Activated T-helper 1 cell treated with anti-CD3 and anti-CD28 coated beads, Interleukin-12 subunit alpha, Interleukin-12 subunit beta, Interleukin-2, Interleukin-4 antibody, amounts not matched to agents 30 ng/mL and 10 ng/mL and 1 ng/mL, durations not matched to agents 14 hours and 24 hours and 36 hours (primary cell): Measurements from ENCODE around the gene FBXO17. TPM values are rescaled to one million over a fixed set of nuclear protein-coding genes. Genes with fewer than 3 reads are reported as not detected.

ENCODE experiments used
- DNase-seq: peaks from one replicate; pipeline ENCODE4 v3.0.0; 2021; ENCODE audit warnings: low spot score
- H3K27ac Mint-ChIP-seq: one replicate; pipeline ENCODE4 v1.8.0; 2021; ENCODE audit warnings: mild to moderate bottlenecking, mixed read lengths
- H3K27me3 Mint-ChIP-seq: one replicate; pipeline ENCODE4 v1.8.0; 2022; ENCODE audit warnings: mild to moderate bottlenecking, moderate library complexity, mixed read lengths; ENCODE audit not compliant: insufficient read depth
- H3K36me3 Mint-ChIP-seq: one replicate; pipeline ENCODE4 v1.8.0; 2021; ENCODE audit warnings: low read depth, mixed read lengths
- H3K4me1 Mint-ChIP-seq: one replicate; pipeline ENCODE4 v1.8.0; 2021; ENCODE audit warnings: low read depth, mixed read lengths
- H3K4me3 Mint-ChIP-seq: one replicate; pipeline ENCODE4 v1.8.0; 2021; ENCODE audit warnings: mild to moderate bottlenecking, moderate library complexity, mixed read lengths
- H3K9me3 Mint-ChIP-seq: one replicate; pipeline ENCODE4 v1.8.0; 2021; ENCODE audit warnings: mixed read lengths
- intact Hi-C: fragments of 100-400 bp; cut with micrococcal nuclease; formaldehyde crosslinking; loops from one replicate; pipeline ENCODE4 v1.15.1; 2024
- total RNA-seq: library from RNA; stranded (reverse); gene quantifications from 2 replicates; pipeline ENCODE4 v1.2.3, GENCODE V29; 2022

The FBXO17 gene
- total RNA-seq, 1 donor from 2014 or later, result 0.10 TPM

- intact Hi-C loops, result no loop called here
- DNase-seq, result no peak
- no peaks in the 10 kb centered on the region for H3K27me3 Mint-ChIP-seq
- H3K4me1 Mint-ChIP-seq, result peaks cover 8% of the 10 kb centered on the region
- H3K9me3 Mint-ChIP-seq, result no peaks in the 10 kb centered on the region
- no peak overlapping the region for H3K27ac Mint-ChIP-seq
- no peak overlapping the region for H3K4me3 Mint-ChIP-seq
- H3K36me3 Mint-ChIP-seq, result peaks cover 3% of the 10 kb centered on the region
Observed at GRCh38 chr19:38915329-38916321, 59.9 kb downstream of the FBXO17 start.

- H3K27ac Mint-ChIP-seq, result no peak overlapping the region
- peaks cover 4% of the 10 kb centered on the region for H3K36me3 Mint-ChIP-seq
- H3K4me3 Mint-ChIP-seq, result no peak overlapping the region
- H3K4me1 Mint-ChIP-seq, result peaks cover 8% of the 10 kb centered on the region
- no peaks in the 10 kb centered on the region for H3K27me3 Mint-ChIP-seq
- no peak for DNase-seq
- intact Hi-C loops, result no loop called here
- no peaks in the 10 kb centered on the region for H3K9me3 Mint-ChIP-seq
Observed at GRCh38 chr19:38913958-38914357, 61.6 kb downstream of the FBXO17 start.

- Mint-ChIP-seq H3K27ac (peak overlapping the region; percentile 61), H3K9me3 (no peaks in the 10 kb centered on the region)
Observed at GRCh38 chr19:38912600-38913514, 62.7 kb downstream of the FBXO17 start.

GRCh38 chr19:38911388-38912001 is 64.0 kb downstream of the FBXO17 start:
- H3K36me3 Mint-ChIP-seq, result peaks cover 19% of the 10 kb centered on the region
- intact Hi-C loops, result no loop called here
- no peaks in the 10 kb centered on the region for H3K9me3 Mint-ChIP-seq
- no peak overlapping the region for H3K27ac Mint-ChIP-seq
- no peak overlapping the region for H3K4me3 Mint-ChIP-seq
- peaks cover 12% of the 10 kb centered on the region for H3K4me1 Mint-ChIP-seq
- no peak for DNase-seq
- no peaks in the 10 kb centered on the region for H3K27me3 Mint-ChIP-seq

More at GRCh38 chr19:38912600-38913514, 62.7 kb downstream of the FBXO17 start:
- Mint-ChIP-seq H3K4me3 (no peak overlapping the region), H3K27me3 (no peaks in the 10 kb centered on the region), H3K36me3 (peaks cover 10% of the 10 kb centered on the region), H3K4me1 (peaks cover 9% of the 10 kb centered on the region)
- no peak for DNase-seq
- intact Hi-C loops, result no loop called here

- Mint-ChIP-seq H3K27ac (no peak overlapping the region), H3K4me1 (peaks cover 12% of the 10 kb centered on the region), H3K4me3 (no peak overlapping the region), H3K9me3 (no peaks in the 10 kb centered on the region), H3K36me3 (peaks cover 23% of the 10 kb centered on the region), H3K27me3 (no peaks in the 10 kb centered on the region)
- intact Hi-C loops, result no loop called here
- DNase-seq, result no peak
Observed at GRCh38 chr19:38910488-38910887, 65.1 kb downstream of the FBXO17 start.

- Mint-ChIP-seq H3K36me3 (peaks cover 35% of the 10 kb centered on the region), H3K27ac (no peak overlapping the region), H3K4me1 (peaks cover 18% of the 10 kb centered on the region), H3K27me3 (no peaks in the 10 kb centered on the region), H3K9me3 (no peaks in the 10 kb centered on the region), H3K4me3 (no peak overlapping the region)
- intact Hi-C loops, result no loop called here
- DNase-seq, result no peak
Observed at GRCh38 chr19:38908911-38909310, 66.6 kb downstream of the FBXO17 start.

GRCh38 chr19:38907670-38908069 is 67.9 kb downstream of the FBXO17 start:
- DNase-seq, result no peak
- H3K4me3 Mint-ChIP-seq, result no peak overlapping the region
- intact Hi-C loops, result no loop called here
- H3K27ac Mint-ChIP-seq, result peak overlapping the region; percentile 49
- H3K9me3 Mint-ChIP-seq, result no peaks in the 10 kb centered on the region
- H3K4me1 Mint-ChIP-seq, result peaks cover 12% of the 10 kb centered on the region
- H3K36me3 Mint-ChIP-seq, result peaks cover 39% of the 10 kb centered on the region
- H3K27me3 Mint-ChIP-seq, result no peaks in the 10 kb centered on the region

- Mint-ChIP-seq H3K36me3 (peaks cover 39% of the 10 kb centered on the region), H3K9me3 (no peaks in the 10 kb centered on the region), H3K4me1 (peaks cover 10% of the 10 kb centered on the region), H3K27ac (no peak overlapping the region), H3K4me3 (no peak overlapping the region), H3K27me3 (no peaks in the 10 kb centered on the region)
- no peak for DNase-seq
- intact Hi-C loops, result no loop called here
Observed at GRCh38 chr19:38907227-38907626, 68.3 kb downstream of the FBXO17 start.

GRCh38 chr19:38905620-38906019 is 69.9 kb downstream of the FBXO17 start:
- Mint-ChIP-seq H3K4me1 (peaks cover 23% of the 10 kb centered on the region), H3K9me3 (no peaks in the 10 kb centered on the region), H3K36me3 (peaks cover 37% of the 10 kb centered on the region), H3K4me3 (no peak overlapping the region), H3K27me3 (no peaks in the 10 kb centered on the region), H3K27ac (no peak overlapping the region)
- intact Hi-C loops, result no loop called here
- no peak for DNase-seq

GRCh38 chr19:38904581-38905539 is 70.7 kb downstream of the FBXO17 start:
- Mint-ChIP-seq H3K9me3 (no peaks in the 10 kb centered on the region), H3K4me1 (peaks cover 25% of the 10 kb centered on the region), H3K4me3 (no peak overlapping the region), H3K27ac (no peak overlapping the region), H3K27me3 (no peaks in the 10 kb centered on the region), H3K36me3 (peaks cover 36% of the 10 kb centered on the region)
- DNase-seq, result no peak
- intact Hi-C loops, result no loop called here

GRCh38 chr19:38901683-38902082 is 73.9 kb downstream of the FBXO17 start:
- H3K4me3 Mint-ChIP-seq, result peak overlapping the region; percentile 72
- no peak overlapping the region for H3K27ac Mint-ChIP-seq
- H3K4me1 Mint-ChIP-seq, result peaks cover 42% of the 10 kb centered on the region
- H3K36me3 Mint-ChIP-seq, result peaks cover 24% of the 10 kb centered on the region
- H3K27me3 Mint-ChIP-seq, result no peaks in the 10 kb centered on the region
- no peak for DNase-seq
- intact Hi-C loops, result loop anchor here (1.0 kb wide), 1 partner anchor 51 kb away; no protein-coding TSS in a partner anchor
- H3K9me3 Mint-ChIP-seq, result no peaks in the 10 kb centered on the region
